ENCODE data around the gene ARHGEF40. TPM values are rescaled to one million over a fixed set of nuclear protein-coding genes. Genes with fewer than 3 reads are reported as not detected.

Gene ARHGEF40
- 6.9 TPM for total RNA-seq
- 6.5 TPM for polyA plus RNA-seq
- long read RNA-seq, donor 1, full-length matches to known transcripts: 1 of 1 reads
- long read RNA-seq, donor 1, partial matches to known transcripts: 0 of 1 reads
- long read RNA-seq, donor 1, other reads (novel, unspliced or antisense): 0 of 1 reads
- long read RNA-seq, donor 2: 0 reads
- long read RNA-seq, donor 3, partial matches to known transcripts: 8 of 8 reads
- long read RNA-seq, donor 3, other reads (novel, unspliced or antisense): 0 of 8 reads
- long read RNA-seq, donor 4, full-length matches to known transcripts: 2 of 2 reads
- long read RNA-seq, donor 4, partial matches to known transcripts: 0 of 2 reads
- long read RNA-seq, donor 4, other reads (novel, unspliced or antisense): 0 of 2 reads
- long read RNA-seq, donor 5, partial matches to known transcripts: 18 of 19 reads
- long read RNA-seq, donor 5, other reads (novel, unspliced or antisense): 0 of 19 reads
- long read RNA-seq, donor 6, full-length matches to known transcripts: 2 of 10 reads
- long read RNA-seq, donor 6, partial matches to known transcripts: 8 of 10 reads
- long read RNA-seq, donor 6, other reads (novel, unspliced or antisense): 0 of 10 reads
- long read RNA-seq, donor 7: 0 reads
- long read RNA-seq, donor 8, partial matches to known transcripts: 6 of 6 reads
- long read RNA-seq, donor 8, other reads (novel, unspliced or antisense): 0 of 6 reads
- long read RNA-seq, donor 9: 0 reads
- long read RNA-seq, donor 10: 0 reads

DNA sequence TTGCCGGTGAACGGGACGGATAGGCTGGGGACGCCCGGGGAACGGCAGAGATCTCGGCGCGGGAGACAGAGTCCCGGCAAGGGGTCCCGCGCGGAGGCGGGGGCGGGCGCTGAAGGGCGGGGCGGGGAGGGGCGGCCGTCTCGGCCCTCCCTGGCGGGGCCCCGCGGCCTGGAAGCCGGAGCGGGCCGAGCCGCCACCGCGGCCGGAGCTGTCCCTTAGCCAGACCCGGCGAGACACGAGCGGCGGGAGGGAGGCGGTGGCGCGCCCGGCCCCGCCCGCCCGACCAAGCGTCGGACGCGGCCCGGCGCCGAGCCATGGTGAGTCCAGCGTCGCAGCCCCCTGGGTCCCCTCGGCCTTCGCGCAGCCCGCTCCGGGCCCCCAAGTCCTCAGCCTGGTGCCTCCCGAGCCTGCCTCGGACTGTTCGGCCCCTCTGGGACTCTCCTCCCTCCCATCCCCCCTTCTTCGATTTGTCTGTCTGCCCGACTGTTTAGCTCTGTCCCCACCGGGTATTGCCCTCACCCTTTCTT, at the start of gene ARHGEF40:
ARHGEF40 (plus strand) TSS at position 222 of the 527 bp plus-strand sequence; CDS start at position 315, 93 bp downstream.
- DNase-seq (ENCODE audit: low read depth in 6 of 9, low spot score in 9 of 9): no peak
- Histone ChIP-seq H3K27ac (ENCODE audit: low read depth in 1 of 2, low read length in 1 of 2) (peak within 1 kb of the TSS; percentile 61 to 70), H3K4me1 (ENCODE audit: control insufficient read depth in 2 of 2, insufficient read depth in 2 of 2, low read length in 2 of 2) (peaks cover 15 to 34% of the 10 kb centered on the region in 2 donors), H3K36me3 (ENCODE audit: control insufficient read depth in 2 of 2, insufficient read depth in 2 of 2, low read length in 1 of 2) (no peaks in the 10 kb centered on the region), H3K4me3 (ENCODE audit: low read length in 2 of 2) (peak within 1 kb of the TSS; percentile 38 to 48), H3K27me3 (ENCODE audit: control insufficient read depth in 2 of 2, insufficient read depth in 1 of 2, low read length in 1 of 2) (peaks cover 60 to 86% of the 10 kb centered on the region in 2 donors), H3K9me3 (ENCODE audit: control insufficient read depth in 2 of 2, insufficient read depth in 1 of 2, low read length in 1 of 2) (peaks cover 1 to 6% of the 10 kb centered on the region in 2 donors)
- under 1% methylated on average over 63 of the region's 63 CpGs for WGBS

DNA sequence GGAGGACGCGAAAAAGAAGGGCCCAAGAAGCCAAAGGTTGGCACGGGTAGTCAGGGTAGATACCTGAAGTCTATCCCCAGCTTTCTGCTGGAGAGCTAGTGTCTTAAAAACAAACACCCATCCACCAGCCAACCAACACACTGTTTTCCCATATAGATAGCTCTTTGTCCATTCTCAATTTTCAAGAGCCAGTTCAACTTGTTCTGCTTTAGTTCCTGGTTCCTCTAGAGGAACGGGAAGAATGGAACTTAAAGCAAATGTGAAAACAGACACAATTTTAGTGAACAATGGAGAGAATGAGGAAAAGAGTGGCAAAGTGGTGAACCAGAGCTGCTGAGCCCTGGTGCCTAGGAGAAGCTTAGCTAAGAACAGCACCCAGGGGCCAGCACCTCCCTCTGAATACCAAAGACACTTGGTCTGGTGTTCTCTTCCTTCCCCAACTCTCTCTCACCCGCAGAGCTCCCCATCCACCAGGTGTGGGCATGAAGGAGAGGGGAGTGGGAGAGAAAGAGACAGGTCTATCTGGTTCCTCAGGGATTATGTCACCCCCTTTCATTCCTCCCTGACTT, 49.0 kb upstream of the ARHGEF40 start:
- no peak for DNase-seq (ENCODE audit: low read depth in 6 of 9, low spot score in 9 of 9)
- H3K27me3 ChIP-seq (ENCODE audit: control insufficient read depth in 2 of 2, insufficient read depth in 1 of 2, low read length in 1 of 2): peaks cover 14 to 66% of the 10 kb centered on the region in 2 donors
- no peaks in the 10 kb centered on the region for H3K36me3 ChIP-seq (ENCODE audit: control insufficient read depth in 2 of 2, insufficient read depth in 2 of 2, low read length in 1 of 2)
- no peak overlapping the region for H3K4me3 ChIP-seq (ENCODE audit: low read length in 2 of 2)
- no peak overlapping the region for H3K27ac ChIP-seq (ENCODE audit: low read depth in 1 of 2, low read length in 1 of 2)
- H3K9me3 ChIP-seq (ENCODE audit: control insufficient read depth in 2 of 2, insufficient read depth in 1 of 2, low read length in 1 of 2): no peaks in the 10 kb centered on the region
- peaks cover 7 to 15% of the 10 kb centered on the region in 2 donors for H3K4me1 ChIP-seq (ENCODE audit: control insufficient read depth in 2 of 2, insufficient read depth in 2 of 2, low read length in 2 of 2)
- WGBS: 94% methylated on average over 5 of the region's 5 CpGs

DNA sequence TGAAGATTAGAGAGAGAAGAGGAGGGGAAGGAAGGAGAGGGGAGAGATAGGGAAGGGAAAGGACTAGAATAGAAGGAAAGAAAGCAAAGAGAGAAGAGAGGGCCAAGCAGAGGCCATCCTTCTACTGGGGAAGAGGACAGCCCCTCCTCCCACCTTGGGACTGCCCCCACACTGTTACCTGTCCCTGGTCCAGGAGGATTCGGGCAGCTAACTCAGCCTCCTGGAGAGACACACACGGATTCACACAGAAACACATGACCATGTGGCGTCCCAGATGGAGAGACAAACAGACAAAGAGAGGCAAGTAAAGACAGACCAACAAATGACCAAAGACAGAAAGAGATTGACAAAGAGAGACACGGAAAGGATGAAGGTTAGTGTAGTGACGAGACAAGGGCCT, 47.4 kb upstream of the ARHGEF40 start:
- Histone ChIP-seq H3K36me3 (ENCODE audit: control insufficient read depth in 2 of 2, insufficient read depth in 2 of 2, low read length in 1 of 2) (no peaks in the 10 kb centered on the region), H3K9me3 (ENCODE audit: control insufficient read depth in 2 of 2, insufficient read depth in 1 of 2, low read length in 1 of 2) (no peaks in the 10 kb centered on the region), H3K4me1 (ENCODE audit: control insufficient read depth in 2 of 2, insufficient read depth in 2 of 2, low read length in 2 of 2) (peaks cover 7 to 15% of the 10 kb centered on the region in 2 donors), H3K27ac (ENCODE audit: low read depth in 1 of 2, low read length in 1 of 2) (no peak overlapping the region), H3K27me3 (ENCODE audit: control insufficient read depth in 2 of 2, insufficient read depth in 1 of 2, low read length in 1 of 2) (peaks cover 17 to 71% of the 10 kb centered on the region in 2 donors), H3K4me3 (ENCODE audit: low read length in 2 of 2) (no peak overlapping the region)
- WGBS: 97% methylated on average over 5 of the region's 5 CpGs
- no peak for DNase-seq (ENCODE audit: low read depth in 6 of 9, low spot score in 9 of 9)

DNA sequence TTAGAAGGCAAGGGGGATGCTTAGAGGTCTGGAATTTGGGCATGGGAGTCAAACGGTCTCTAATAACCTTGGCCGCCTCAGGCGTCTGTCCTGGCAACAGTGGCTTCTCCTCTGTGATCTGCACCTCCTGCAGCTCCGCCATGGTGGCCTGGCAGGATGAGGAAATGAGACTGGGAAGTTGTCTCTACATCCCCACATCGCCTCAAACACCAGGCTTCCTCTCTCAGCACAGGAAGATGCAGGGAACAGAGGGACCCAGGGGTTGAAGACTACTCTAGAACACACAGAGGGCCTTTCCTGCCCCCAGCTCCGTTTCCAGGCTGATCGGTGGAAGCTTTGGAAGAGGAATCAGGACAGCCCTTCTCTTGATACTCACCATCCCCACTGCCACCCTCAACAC, 46.9 kb upstream of the ARHGEF40 start:
- no peak overlapping the region for H3K27ac ChIP-seq (ENCODE audit: low read depth in 1 of 2, low read length in 1 of 2)
- H3K27me3 ChIP-seq (ENCODE audit: control insufficient read depth in 2 of 2, insufficient read depth in 1 of 2, low read length in 1 of 2): peaks cover 17 to 69% of the 10 kb centered on the region in 2 donors
- DNase-seq (ENCODE audit: low read depth in 6 of 9, low spot score in 9 of 9): no peak
- WGBS: 77% methylated on average over 7 of the region's 7 CpGs
- no peak overlapping the region for H3K4me3 ChIP-seq (ENCODE audit: low read length in 2 of 2)
- H3K36me3 ChIP-seq (ENCODE audit: control insufficient read depth in 2 of 2, insufficient read depth in 2 of 2, low read length in 1 of 2): no peaks in the 10 kb centered on the region
- H3K4me1 ChIP-seq (ENCODE audit: control insufficient read depth in 2 of 2, insufficient read depth in 2 of 2, low read length in 2 of 2): peaks cover 7 to 15% of the 10 kb centered on the region in 2 donors
- no peaks in the 10 kb centered on the region for H3K9me3 ChIP-seq (ENCODE audit: control insufficient read depth in 2 of 2, insufficient read depth in 1 of 2, low read length in 1 of 2)

DNA sequence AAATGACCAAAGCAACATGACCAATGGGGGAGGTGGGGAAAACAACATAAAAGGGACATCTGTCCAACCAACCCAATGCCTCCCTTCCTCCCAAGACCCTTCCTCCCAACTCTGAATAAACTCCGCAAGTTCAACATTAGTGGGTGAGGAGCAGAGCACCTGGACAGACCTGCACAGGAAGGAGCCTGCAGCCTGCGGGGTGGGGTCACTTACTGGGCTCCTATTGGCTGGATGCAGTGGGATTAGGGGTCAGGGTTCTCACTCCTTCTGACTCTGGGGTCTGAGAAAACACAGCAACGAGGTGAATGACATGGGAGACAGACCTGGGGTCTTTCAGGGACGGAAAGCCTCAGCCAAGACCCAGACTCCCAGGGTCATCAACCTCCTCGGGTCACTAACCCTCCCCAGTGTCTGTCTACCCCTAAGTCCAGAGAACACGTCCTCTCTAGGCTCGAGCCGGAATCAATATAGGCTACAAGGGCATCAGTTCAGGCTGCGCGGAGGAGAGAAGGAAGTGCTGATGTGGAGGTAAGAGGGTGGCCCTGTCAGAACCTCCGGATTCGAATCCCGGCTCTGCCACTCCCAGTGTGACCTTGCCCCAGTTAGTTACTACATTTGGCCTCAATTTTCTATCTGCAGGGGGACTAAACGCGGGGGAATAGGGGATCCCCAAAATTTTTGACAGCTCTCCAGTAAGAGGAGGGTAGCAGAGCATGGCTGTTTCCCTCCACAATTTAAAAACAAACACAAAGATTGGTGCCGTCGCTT, 46.1 kb upstream of the ARHGEF40 start:
- Histone ChIP-seq H3K4me1 (ENCODE audit: control insufficient read depth in 2 of 2, insufficient read depth in 2 of 2, low read length in 2 of 2) (peaks cover 7 to 15% of the 10 kb centered on the region in 2 donors), H3K27ac (ENCODE audit: low read depth in 1 of 2, low read length in 1 of 2) (no peak overlapping the region), H3K27me3 (ENCODE audit: control insufficient read depth in 2 of 2, insufficient read depth in 1 of 2, low read length in 1 of 2) (peaks cover 17 to 64% of the 10 kb centered on the region in 2 donors), H3K36me3 (ENCODE audit: control insufficient read depth in 2 of 2, insufficient read depth in 2 of 2, low read length in 1 of 2) (no peaks in the 10 kb centered on the region), H3K4me3 (ENCODE audit: low read length in 2 of 2) (peak overlapping the region; percentile 55 to 68), H3K9me3 (ENCODE audit: control insufficient read depth in 2 of 2, insufficient read depth in 1 of 2, low read length in 1 of 2) (no peaks in the 10 kb centered on the region)
- WGBS: 36% methylated on average over 17 of the region's 17 CpGs
- no peak for DNase-seq (ENCODE audit: low read depth in 6 of 9, low spot score in 9 of 9)

DNA sequence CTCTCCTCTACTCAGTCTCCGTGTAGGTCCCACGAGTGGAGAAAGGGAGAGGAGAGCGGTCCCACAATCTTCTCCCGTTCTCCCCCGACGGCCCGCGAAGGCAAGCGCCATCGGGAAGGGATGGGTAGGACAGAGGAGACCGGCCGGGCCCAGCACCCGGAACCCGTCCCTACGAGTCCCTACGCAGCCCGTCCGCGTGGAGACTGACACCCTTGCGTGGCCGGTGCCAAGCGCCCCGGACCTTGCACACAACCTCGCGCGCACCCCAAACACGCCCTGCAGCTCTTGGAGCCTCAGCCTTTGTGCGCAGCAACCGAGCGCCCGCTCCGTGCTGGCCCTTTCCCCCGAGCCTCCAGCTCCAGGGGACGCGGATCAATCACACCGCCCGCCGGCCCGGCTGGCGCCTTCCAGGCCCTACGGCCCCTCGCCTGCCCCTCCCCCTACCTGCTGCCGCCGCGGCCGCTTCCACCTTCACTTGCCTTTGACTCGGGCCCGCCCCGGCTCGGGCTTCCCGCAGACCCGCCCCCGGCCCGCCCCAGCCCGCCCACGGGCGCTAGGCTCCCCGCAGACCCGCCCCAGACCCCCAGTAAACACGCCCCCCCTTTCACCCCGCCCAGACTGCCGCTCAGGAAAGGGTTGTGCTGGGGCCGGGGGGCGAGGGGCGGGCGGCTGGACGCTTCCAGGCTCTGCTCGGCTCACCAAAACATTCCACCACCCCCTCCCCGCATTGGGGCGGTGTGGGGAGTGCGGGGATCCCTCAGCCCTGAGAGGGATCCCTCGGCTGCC, 45.3 kb upstream of the ARHGEF40 start, which contains the start of gene NDRG2:
NDRG2 (minus strand) TSS at position 477 of the 786 bp plus-strand sequence. CDS start 1,746 bp downstream, outside the sequence.
- Histone ChIP-seq H3K9me3 (ENCODE audit: control insufficient read depth in 2 of 2, insufficient read depth in 1 of 2, low read length in 1 of 2) (no peaks in the 10 kb centered on the region), H3K36me3 (ENCODE audit: control insufficient read depth in 2 of 2, insufficient read depth in 2 of 2, low read length in 1 of 2) (no peaks in the 10 kb centered on the region), H3K27ac (ENCODE audit: low read depth in 1 of 2, low read length in 1 of 2) (peak within 1 kb of the TSS in 1 of 2 donors; percentile 9), H3K4me3 (ENCODE audit: low read length in 2 of 2) (peak within 1 kb of the TSS; percentile 55 to 68), H3K27me3 (ENCODE audit: control insufficient read depth in 2 of 2, insufficient read depth in 1 of 2, low read length in 1 of 2) (peaks cover 17 to 64% of the 10 kb centered on the region in 2 donors), H3K4me1 (ENCODE audit: control insufficient read depth in 2 of 2, insufficient read depth in 2 of 2, low read length in 2 of 2) (peaks cover 7 to 15% of the 10 kb centered on the region in 2 donors)
- WGBS: 1% methylated on average over 72 of the region's 72 CpGs
- DNase-seq (ENCODE audit: low read depth in 6 of 9, low spot score in 9 of 9): peak in 7 of 9 donors; percentile 32 to 86 (median 70)

DNA sequence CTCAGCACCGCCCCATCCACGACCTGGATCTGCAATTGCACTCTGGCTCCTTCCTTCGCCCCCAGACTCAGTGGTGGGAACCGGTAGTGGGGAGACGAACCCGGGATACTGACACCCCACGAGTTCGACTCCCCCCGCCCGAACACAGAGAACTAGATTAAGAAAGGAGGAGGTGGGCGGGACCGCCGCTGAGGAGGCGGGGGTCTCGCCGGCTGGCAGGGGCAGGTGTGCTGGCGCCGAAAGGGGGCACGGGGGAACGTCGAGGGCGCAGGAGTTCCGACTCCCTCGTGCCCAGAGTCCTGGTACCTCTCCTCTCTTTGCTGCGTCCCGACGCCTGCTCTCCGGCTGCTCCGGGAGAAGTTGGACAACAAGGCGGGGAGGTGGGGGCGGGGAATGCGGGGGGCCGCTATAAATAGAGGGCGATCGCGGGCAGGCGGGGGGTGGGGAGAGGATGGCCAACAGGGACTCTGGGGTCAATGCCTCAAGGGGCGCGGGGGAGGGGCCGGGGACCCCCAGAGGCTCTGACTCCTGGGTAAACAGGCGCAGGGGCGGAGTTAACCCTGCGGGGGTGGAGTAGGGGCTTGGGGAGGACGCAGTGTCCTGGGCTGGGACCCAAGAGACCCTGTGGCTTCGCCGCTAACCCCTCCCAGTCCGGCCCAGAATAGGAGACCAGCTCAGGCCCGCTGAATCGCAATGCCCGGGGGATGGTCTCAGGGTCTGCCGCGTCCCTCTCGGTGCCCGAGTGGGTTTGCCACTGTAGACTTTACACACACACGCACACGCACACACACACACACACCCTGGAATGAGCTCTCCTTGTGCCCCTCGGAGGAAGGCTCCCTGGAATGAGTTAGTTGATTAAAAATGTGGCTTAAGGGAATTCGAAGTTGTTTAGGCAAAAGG, 44.5 kb upstream of the ARHGEF40 start:
- H3K4me1 ChIP-seq (ENCODE audit: control insufficient read depth in 2 of 2, insufficient read depth in 2 of 2, low read length in 2 of 2): peaks cover 7 to 15% of the 10 kb centered on the region in 2 donors
- DNase-seq (ENCODE audit: low read depth in 6 of 9, low spot score in 9 of 9): peak in 3 of 9 donors; percentile 18 to 52 (median 28)
- no peaks in the 10 kb centered on the region for H3K9me3 ChIP-seq (ENCODE audit: control insufficient read depth in 2 of 2, insufficient read depth in 1 of 2, low read length in 1 of 2)
- H3K27me3 ChIP-seq (ENCODE audit: control insufficient read depth in 2 of 2, insufficient read depth in 1 of 2, low read length in 1 of 2): peaks cover 17 to 59% of the 10 kb centered on the region in 2 donors
- H3K4me3 ChIP-seq (ENCODE audit: low read length in 2 of 2): peak overlapping the region; percentile 43 to 68
- 19% methylated on average over 58 of the region's 58 CpGs for WGBS
- no peaks in the 10 kb centered on the region for H3K36me3 ChIP-seq (ENCODE audit: control insufficient read depth in 2 of 2, insufficient read depth in 2 of 2, low read length in 1 of 2)
- H3K27ac ChIP-seq (ENCODE audit: low read depth in 1 of 2, low read length in 1 of 2): peak overlapping the region in 1 of 2 donors; percentile 9
